B cell (primary cell): Measurements from ENCODE around the gene ADAMTS17. TPM values are rescaled to one million over a fixed set of nuclear protein-coding genes. Genes with fewer than 3 reads are reported as not detected.

ENCODE experiments used
- ATAC-seq: fragments of 200-7000 bp; cut with Tn5 transposase; one replicate; pipeline ENCODE4 v1.10.0; 2021; ENCODE audit warnings: low read depth, mild to moderate bottlenecking, moderate number of reproducible peaks, moderate library complexity
- CTCF ChIA-PET: fragments of 350-600 bp; sonication (Branson Sonifier 250); formaldehyde crosslinking; loops from one replicate; lab custom pipeline; 2021; ENCODE audit warnings: antibody characterized with exemption, inconsistent platforms; lab: Charles Lee
- POLR2A ChIA-PET: fragments of 350-600 bp; sonication (Branson Sonifier 250); formaldehyde crosslinking; loops from one replicate; lab custom pipeline; 2021; ENCODE audit warnings: antibody characterized with exemption; lab: Charles Lee
- DNase-seq: peaks from one replicate; pipeline ENCODE4 v3.0.0; 2013
- H2AFZ ChIP-seq: 2 replicates; pipeline ENCODE4 v1.6.1; 2012; ENCODE audit warnings: mild to moderate bottlenecking, low read depth, low read length; ENCODE audit not compliant: insufficient read depth, poor library complexity, severe bottlenecking
- H3K27ac ChIP-seq, 2 donors: 1 replicate in 1 of 2; 2 replicates in 1 of 2; pipeline ENCODE4 v1.5.1; 2012 to 2013; ENCODE audit warnings: low read length in 2 of 2, mild to moderate bottlenecking in 2 of 2, moderate library complexity in 1 of 2
- H3K27me3 ChIP-seq, 4 experiments: fragments of 200-600 bp in 1 of 4; sonication (generic) in 1 of 4; replicated peaks in 1 of 4; 1 replicate in 2 of 4; 2 replicates in 2 of 4; pipeline versions ENCODE4 v1.6.1 to v1.7.0; 2013 to 2016; ENCODE audit warnings: low read length in 3 of 4, mild to moderate bottlenecking in 2 of 4, mixed read lengths in 1 of 4, moderate library complexity in 1 of 4; ENCODE audit not compliant: insufficient read depth in 4 of 4, control insufficient read depth in 3 of 4; ENCODE audit errors: control extremely low read depth in 1 of 4
- H3K36me3 ChIP-seq, 2 experiments: replicated peaks in 1 of 2; 1 replicate in 1 of 2; 2 replicates in 1 of 2; pipeline versions ENCODE4 v1.6.1 to v1.7.1; 2013; ENCODE audit warnings: low read length in 1 of 2; ENCODE audit not compliant: insufficient read depth in 2 of 2, control insufficient read depth in 1 of 2; ENCODE audit errors: control extremely low read depth in 1 of 2, extremely low read depth in 1 of 2
- H3K4me1 ChIP-seq, 2 donors: fragments of 200-600 bp in 1 of 2; sonication (generic) in 1 of 2; 1 replicate in 1 of 2; 2 replicates in 1 of 2; pipeline versions ENCODE4 v1.5.1 to v1.6.1; 2013 to 2017; ENCODE audit warnings: low read length in 2 of 2; ENCODE audit not compliant: control insufficient read depth in 2 of 2, insufficient read depth in 2 of 2
- H3K4me2 ChIP-seq: replicated peaks from 2 replicates; pipeline ENCODE3; 2012; ENCODE audit warnings: mild to moderate bottlenecking, low read depth, low read length; ENCODE audit not compliant: poor library complexity, severe bottlenecking
- H3K4me3 ChIP-seq, 5 experiments: fragments of 200-600 bp in 1 of 5; sonication (generic) in 1 of 5; 1 replicate in 3 of 5; 2 replicates in 2 of 5; pipeline versions ENCODE4 v1.5.1 to v1.7.0; 2011 to 2016; ENCODE audit warnings: low read length in 4 of 5, mild to moderate bottlenecking in 4 of 5, low read depth in 2 of 5, control low read depth in 1 of 5, moderate library complexity in 1 of 5; ENCODE audit not compliant: insufficient read depth in 1 of 5; ENCODE audit errors: control extremely low read depth in 1 of 5, extremely low read depth in 1 of 5
- H3K79me2 ChIP-seq: fragments of 200-600 bp; sonication (generic); one replicate; pipeline ENCODE4 v1.6.0; 2016; ENCODE audit warnings: low read length; ENCODE audit not compliant: control insufficient read depth, insufficient read depth
- H3K9ac ChIP-seq: fragments of 200-600 bp; sonication (generic); 2 replicates; pipeline ENCODE4 v1.6.1; 2017; ENCODE audit warnings: mild to moderate bottlenecking, low read length, moderate library complexity
- H3K9me3 ChIP-seq, 3 donors: one replicate each; pipeline versions ENCODE4 v1.6.1 to v1.7.1; 2013; ENCODE audit warnings: low read length in 2 of 3; ENCODE audit not compliant: control insufficient read depth in 2 of 3, insufficient read depth in 1 of 3; ENCODE audit errors: control extremely low read depth in 1 of 3
- H4K20me1 ChIP-seq: 2 replicates; pipeline ENCODE4 v1.6.0; 2012; ENCODE audit warnings: mild to moderate bottlenecking, low read length; ENCODE audit not compliant: insufficient read depth, control insufficient read depth, poor library complexity, severe bottlenecking
- H3K27ac Mint-ChIP-seq: one replicate; pipeline ENCODE4 v1.8.0; 2021; ENCODE audit warnings: mixed read lengths
- H3K27me3 Mint-ChIP-seq: one replicate; pipeline ENCODE4 v1.8.0; 2021; ENCODE audit warnings: mixed read lengths
- H3K4me1 Mint-ChIP-seq: one replicate; pipeline ENCODE4 v1.8.0; 2021; ENCODE audit warnings: mixed read lengths
- H3K4me3 Mint-ChIP-seq: one replicate; pipeline ENCODE4 v1.8.0; 2021; ENCODE audit warnings: mixed read lengths
- H3K9me3 Mint-ChIP-seq: one replicate; pipeline ENCODE4 v1.8.0; 2022; ENCODE audit warnings: mixed read lengths; ENCODE audit not compliant: insufficient read depth
- CTCF ChIP-seq: fragments of 200-600 bp; IDR thresholded peaks from one replicate; pipeline ENCODE4 v1.8.0; 2022; ENCODE audit warnings: antibody characterized with exemption, mild to moderate bottlenecking
- EZH2 ChIP-seq: IDR thresholded peaks from 2 replicates; pipeline ENCODE4 v1.6.1; 2012; ENCODE audit warnings: borderline replicate concordance, low read depth, mild to moderate bottlenecking, moderate library complexity, low read length; ENCODE audit not compliant: insufficient read depth, poor library complexity, severe bottlenecking
- WGBS: methylation state at CpG from one replicate; pipeline ENCODE4 v1.1.5; 2013; ENCODE audit warnings: missing lambda C conversion rate; ENCODE audit not compliant: insufficient coverage; 5-methylcytosine and 5-hydroxymethylcytosine counted together
- intact Hi-C: fragments of 100-400 bp; cut with micrococcal nuclease; formaldehyde crosslinking; loops from one replicate; pipeline ENCODE4 v1.10.0; 2022
- polyA plus RNA-seq: library from polyadenylated mRNA; depleted of rRNA; stranded (reverse); fragments of >200 nt; gene quantifications from 2 replicates; pipeline ENCODE4 v1.2.3, GENCODE V29; 2012
- total RNA-seq, 2 donors: library from RNA; stranded (reverse); fragments of 120-200 nt in 1 of 2; gene quantifications; 1 replicate in 1 of 2; 2 replicates in 1 of 2; pipeline versions ENCODE4 v1.2.3 to v1.2.4, GENCODE V29; 2013 to 2022

The ADAMTS17 gene
- total and polyA plus RNA-seq, 2 donors (not counting 1 experiment from before 2014, with no cell fraction given), result 0.10 TPM; not detected in 1

GRCh38 chr15:100054539-100054938 is 287.2 kb downstream of the ADAMTS17 start:
- WGBS, result 83% methylated on average over 5 of the region's 7 CpGs
- peaks cover 14% of the 10 kb centered on the region for H3K27me3 Mint-ChIP-seq

More at GRCh38 chr15:100054539-100054938, 287.2 kb downstream of the ADAMTS17 start:
- intact Hi-C loops, result no loop called here
- Mint-ChIP-seq H3K4me1 (no peaks in the 10 kb centered on the region), H3K27ac (no peak overlapping the region), H3K4me3 (no peak overlapping the region), H3K9me3 (no peaks in the 10 kb centered on the region)
- no peaks in the 10 kb centered on the region for H3K79me2 ChIP-seq
- ATAC-seq (no peak), DNase-seq (no peak)
- H3K4me3 ChIP-seq, result no peak overlapping the region
- peaks cover 0 to 2% (median 0%) of the 10 kb centered on the region in 3 donors for H3K9me3 ChIP-seq
- no peak overlapping the region for H3K4me2 ChIP-seq
- H2AFZ ChIP-seq, result no peak overlapping the region
- H3K36me3 ChIP-seq, result no peaks in the 10 kb centered on the region
- H4K20me1 ChIP-seq, result no peaks in the 10 kb centered on the region
- CTCF ChIA-PET, result no interaction called here
- H3K27ac ChIP-seq, result no peak overlapping the region
- H3K9ac ChIP-seq, result no peak overlapping the region
- POLR2A ChIA-PET, result no interaction called here
- TF ChIP-seq CTCF (no peak), EZH2 (no peak)
- H3K27me3 ChIP-seq, result peaks cover 0 to 8% (median 0%) of the 10 kb centered on the region in 4 experiments
- no peaks in the 10 kb centered on the region for H3K4me1 ChIP-seq
